Ovary (tissue), 3 donors: Measurements from ENCODE around the gene TYMP.

Experiments used
- EP300 ChIP-seq: sonication (generic); formaldehyde crosslinking; IDR thresholded peaks from one replicate; pipeline ENCODE4 v1.6.1; 2017; ENCODE audit warnings: antibody characterized with exemption
- TF ChIP-seq, protein P1 (sequence below), 3 donors: fragments of 450-650 bp in 2 of 3; fragments of 200-600 bp in 1 of 3; IDR thresholded peaks; one replicate each; pipeline versions ENCODE4 v1.5.1 to v1.8.0; 2016 to 2022; ENCODE audit warnings: antibody characterized with exemption in 3 of 3, mild to moderate bottlenecking in 1 of 3
- donor health status: DM: no; HTN: no; CAD: no.

DNA sequence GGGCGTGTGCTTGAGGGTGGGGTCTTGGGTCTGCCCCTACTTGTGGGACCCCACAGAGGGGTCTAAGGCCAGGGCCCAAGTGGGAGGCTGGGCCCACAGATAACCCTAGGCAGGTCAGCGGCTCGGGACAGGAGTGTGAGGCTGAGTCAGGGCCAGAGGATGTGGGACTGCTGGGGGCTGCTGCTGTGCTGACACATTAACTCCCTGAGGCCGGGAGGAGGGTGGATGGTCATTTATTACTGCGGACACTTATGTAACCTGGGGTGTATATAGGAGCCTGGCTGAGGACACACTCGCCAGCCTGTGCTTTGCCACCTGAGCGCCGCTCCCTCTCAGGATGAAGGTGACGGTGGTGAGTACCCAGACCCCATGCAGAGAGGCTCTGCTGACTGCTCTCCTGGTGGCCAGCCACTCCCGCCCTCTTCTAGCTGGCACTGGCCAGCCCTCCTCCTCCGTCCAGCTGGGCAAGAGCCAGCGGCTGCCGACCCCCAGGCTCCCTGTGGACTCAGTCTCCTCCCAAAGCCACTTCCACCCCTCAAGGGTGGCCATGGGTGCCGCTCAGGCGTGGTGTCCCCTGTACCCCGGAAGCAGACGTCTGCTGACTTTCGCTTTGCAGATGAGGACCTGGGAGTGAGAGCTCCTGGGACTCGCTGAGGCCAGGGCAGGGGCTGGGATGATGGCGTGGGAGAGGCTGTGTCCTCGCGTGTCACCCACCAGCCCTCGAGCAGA lies 43.1 kb downstream of the TYMP start, which contains the start of gene MIOX:
- TF ChIP-seq, protein P1, sequence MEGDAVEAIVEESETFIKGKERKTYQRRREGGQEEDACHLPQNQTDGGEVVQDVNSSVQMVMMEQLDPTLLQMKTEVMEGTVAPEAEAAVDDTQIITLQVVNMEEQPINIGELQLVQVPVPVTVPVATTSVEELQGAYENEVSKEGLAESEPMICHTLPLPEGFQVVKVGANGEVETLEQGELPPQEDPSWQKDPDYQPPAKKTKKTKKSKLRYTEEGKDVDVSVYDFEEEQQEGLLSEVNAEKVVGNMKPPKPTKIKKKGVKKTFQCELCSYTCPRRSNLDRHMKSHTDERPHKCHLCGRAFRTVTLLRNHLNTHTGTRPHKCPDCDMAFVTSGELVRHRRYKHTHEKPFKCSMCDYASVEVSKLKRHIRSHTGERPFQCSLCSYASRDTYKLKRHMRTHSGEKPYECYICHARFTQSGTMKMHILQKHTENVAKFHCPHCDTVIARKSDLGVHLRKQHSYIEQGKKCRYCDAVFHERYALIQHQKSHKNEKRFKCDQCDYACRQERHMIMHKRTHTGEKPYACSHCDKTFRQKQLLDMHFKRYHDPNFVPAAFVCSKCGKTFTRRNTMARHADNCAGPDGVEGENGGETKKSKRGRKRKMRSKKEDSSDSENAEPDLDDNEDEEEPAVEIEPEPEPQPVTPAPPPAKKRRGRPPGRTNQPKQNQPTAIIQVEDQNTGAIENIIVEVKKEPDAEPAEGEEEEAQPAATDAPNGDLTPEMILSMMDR (IDR thresholded peaks at IDR 0.05) = no peak
- TF ChIP-seq EP300 = no peak
